HT-29 (cell line): ENCODE measurements around the gene EMC10. TPM values are rescaled to one million over a fixed set of nuclear protein-coding genes. Genes with fewer than 3 reads are reported as not detected.

Experiments
- DNase-seq: peaks from one replicate; pipeline ENCODE4 v3.0.0-alpha.2; 2015; ENCODE audit warnings: low spot score
- total RNA-seq: library from RNA; depleted of rRNA; stranded (reverse); fragments of >200 nt; shearing (Covaris generic); gene quantifications from 2 replicates; pipeline ENCODE4 v1.2.3, GENCODE V29; 2014

EMC10 gene
- total RNA-seq, 1 experiment from 2014 or later: 324 TPM

DNA sequence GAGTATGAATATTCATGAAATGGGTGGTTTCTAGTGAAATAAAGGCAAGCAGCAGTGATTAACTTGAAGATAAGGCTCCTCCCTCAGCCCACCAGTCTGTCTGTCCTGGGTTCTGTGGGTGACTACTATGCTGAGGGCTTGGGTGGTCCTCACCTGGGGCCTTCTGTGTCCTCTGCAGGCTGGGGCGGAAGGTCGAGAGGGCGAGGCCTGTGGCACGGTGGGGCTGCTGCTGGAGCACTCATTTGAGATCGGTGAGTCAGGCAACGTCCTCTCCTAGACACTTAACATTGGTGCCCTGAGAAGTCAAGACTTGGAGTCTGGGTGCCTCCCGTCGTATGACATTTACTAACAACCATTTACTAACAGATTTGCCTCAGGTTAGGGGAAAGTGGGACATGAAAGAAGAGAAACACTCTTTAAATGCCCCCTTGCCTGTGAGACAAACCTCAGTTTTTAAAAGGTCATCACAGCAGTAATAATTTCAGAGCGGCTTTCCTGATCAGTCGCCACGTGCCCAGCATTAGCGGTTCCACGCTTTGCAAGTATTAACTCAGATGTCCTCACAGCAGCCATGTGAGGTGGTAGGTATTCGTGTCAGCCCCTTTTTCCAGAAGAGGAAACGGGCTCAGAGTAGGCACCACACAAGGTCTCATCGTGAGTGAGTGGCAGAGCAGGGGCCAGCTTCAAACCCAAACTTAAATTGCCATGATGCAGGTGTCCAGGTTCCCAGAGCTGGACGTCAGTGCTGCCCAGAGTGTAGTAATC is 1.6 kb downstream of the EMC10 start:
- DNase-seq: no peak

DNA sequence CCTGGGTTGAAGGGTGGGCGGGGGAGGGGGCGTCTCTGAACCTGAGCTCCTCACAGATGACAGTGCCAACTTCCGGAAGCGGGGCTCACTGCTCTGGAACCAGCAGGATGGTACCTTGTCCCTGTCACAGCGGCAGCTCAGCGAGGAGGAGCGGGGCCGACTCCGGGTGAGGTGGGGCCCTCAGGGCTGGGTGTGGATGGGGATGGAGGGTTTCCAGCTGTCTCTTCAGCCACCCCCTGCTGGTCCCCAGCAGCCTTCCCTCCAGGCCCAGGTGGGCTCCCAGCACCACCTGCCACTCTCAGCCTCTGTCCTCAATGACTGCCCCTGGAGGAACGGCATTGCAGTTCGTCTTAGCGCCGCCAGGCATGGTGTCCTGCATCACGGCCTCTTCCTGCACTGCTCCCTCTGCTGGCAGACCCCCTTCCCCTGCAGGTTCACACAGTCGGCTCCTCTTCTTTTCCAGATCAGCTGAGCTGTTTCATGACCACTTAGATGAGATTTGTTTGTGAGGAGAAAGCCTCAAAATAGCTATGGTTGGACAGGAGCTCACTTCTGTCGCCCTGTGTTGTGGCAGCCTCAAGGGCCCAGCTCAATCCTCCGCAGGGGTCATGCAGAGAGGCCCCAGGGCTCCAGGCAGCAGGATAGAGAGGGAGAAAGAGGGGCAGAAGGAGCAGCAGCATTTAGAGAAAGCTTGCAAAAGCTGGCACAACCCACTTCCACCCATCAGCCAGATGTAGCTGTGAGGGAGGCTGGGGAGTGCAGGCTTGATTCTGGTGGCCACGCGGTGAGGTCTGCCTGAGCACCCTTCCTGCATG is 2.8 kb downstream of the EMC10 start:
- DNase-seq: peak; percentile 62

- no peak for DNase-seq
Observed at GRCh38 chr19:50479761-50480251, 3.5 kb downstream of the EMC10 start.

DNA sequence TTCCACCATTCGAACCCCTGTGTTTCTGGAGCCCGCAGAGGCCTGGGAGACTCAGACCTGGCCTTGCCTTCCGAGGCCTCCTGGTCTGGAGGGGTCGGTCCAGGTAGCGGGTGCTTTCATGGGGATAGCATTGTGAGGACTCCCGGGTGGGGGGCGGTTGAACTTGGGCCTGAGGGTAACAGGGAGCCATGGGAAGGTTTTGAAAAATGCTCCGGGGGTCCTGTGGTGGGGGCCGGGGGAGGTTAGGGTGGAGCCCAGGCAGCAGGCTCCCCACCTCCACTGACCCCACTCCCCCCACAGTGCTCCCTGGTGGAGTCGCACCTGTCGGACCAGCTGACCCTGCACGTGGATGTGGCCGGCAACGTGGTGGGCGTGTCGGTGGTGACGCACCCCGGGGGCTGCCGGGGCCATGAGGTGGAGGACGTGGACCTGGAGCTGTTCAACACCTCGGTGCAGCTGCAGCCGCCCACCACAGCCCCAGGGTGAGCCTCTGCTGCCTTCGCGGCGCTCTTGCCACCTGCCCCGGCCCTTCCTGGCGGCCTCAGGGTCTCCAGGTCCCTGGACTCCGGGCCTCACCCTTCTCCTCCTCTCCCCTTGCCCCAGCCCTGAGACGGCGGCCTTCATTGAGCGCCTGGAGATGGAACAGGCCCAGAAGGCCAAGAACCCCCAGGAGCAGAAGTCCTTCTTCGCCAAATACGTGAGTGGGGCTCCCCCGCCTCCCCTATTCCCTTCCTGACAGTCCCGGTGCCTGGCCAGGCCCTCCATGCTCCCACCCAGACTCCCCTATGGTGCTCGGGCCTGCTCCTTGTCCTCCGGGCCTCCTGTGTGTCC is 4.2 kb downstream of the EMC10 start:
- no peak for DNase-seq

DNA sequence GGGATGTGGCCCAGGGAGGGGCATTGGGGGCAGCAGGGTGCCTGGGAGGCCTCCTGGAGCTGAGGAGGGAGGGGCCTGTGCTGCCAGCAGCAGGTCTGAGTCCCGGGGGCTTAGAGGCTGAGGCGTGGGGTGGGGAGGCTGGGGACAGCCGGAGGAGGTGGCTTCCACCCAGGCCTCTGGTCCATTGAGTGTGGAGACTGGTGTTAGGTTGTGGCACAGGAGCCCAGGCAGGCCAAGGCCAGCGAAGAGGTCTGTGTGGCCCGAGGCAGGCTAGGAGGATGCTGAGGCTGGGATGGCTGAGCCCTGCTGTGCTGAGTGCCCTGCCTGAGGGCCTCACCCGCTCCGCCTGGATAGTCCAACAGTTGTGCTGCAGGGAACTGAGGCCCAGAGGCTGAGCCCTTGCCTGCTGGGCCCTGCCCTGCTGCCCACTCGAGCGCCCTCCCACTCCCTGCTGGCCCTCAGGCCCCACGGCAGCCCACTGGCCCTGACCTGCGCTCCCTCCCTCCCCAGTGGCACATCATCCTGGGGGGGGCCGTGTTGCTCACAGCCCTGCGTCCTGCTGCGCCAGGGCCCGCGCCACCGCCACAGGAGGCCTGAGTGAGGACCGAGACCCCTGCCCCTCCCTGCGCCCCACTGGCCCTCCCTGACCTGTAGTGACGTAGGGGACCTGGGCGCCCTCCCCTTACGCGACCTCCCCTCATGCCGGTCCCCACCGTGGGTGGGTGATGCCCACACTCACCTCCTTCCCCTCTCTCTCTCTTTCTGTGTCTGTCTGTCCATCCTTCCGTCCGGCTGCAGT is 5.2 kb downstream of the EMC10 start:
- no peak for DNase-seq

DNA sequence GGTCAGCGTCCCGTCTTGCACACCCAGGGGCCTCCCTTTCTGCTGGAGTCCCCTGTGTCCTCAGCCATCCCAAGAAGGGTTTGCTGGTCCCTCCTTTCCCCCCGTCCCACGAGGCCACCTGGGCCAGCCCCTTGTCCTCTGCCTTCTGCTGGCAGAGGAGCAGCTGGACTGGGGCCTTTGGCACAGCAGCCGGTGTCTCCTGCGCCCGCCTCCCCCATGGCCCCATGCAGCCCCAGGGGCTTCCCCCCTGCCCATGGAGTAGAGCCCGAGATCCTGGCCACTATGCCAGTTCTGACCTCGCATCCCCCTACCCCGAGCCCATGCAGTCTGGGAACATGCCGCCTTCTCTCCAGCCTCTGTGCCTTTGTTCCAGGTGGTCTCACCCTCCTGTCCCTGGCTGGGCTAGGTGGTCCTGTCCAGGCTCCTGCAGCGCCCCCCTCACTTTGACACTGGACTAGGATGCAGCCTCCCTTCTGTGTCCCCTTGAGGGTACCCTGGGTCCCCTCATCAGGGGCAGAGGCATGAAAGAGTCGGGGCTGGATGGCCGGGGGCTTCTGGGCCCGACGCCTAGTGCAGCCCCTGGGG is 6.1 kb downstream of the EMC10 start:
- no peak for DNase-seq

GRCh38 chr19:50482916-50483315 is 6.6 kb downstream of the EMC10 start:
- no peak for DNase-seq

- DNase-seq: no peak
Observed at GRCh38 chr19:50485284-50485955, 9.1 kb downstream of the EMC10 start.

- peak; percentile 83 for DNase-seq
Observed at GRCh38 chr19:50486823-50487515, 10.7 kb downstream of the EMC10 start.

DNA sequence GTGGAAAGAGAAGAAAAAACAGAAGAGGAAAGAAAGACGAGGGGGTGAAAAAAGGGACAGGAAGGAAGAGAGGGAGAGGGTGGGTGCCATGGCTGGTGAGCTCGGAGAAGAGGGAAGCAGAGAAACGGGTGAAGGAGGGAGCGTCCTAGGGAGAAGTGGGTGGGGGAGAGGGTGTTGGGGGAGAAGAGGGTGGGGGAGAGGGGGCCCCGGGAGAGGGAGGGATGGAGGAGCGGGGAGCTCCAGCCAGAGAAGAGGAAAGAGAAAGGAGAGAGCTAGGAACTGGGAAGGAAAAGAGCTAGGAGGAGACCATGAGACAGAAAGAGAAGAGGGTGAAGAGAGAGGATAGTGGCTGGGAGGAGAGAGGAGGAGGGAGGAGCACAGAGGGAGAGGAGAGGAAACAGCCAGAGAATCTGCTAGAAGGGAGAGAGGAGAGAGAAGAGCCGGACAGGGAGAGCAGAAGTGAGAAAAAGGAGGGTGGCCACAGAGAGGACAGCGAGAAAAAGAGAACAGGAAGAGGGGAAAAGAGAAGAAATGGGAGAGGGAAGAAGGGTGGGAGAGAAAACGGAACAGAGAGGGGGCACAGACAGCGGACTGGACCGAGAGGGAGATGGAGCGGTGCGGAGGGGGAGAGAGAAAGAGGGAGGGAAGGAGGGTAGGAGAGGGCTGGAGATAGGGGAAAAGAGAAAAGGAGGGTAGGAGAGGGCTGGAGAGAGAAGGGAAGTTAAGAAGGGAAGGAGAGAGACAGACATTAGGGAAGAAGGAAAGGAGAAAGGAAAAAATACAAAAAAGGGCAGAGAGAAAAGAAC is 12.3 kb downstream of the EMC10 start:
- DNase-seq: no peak

- no peak for DNase-seq
Observed at GRCh38 chr19:50489461-50490011, 13.2 kb downstream of the EMC10 start.

DNA sequence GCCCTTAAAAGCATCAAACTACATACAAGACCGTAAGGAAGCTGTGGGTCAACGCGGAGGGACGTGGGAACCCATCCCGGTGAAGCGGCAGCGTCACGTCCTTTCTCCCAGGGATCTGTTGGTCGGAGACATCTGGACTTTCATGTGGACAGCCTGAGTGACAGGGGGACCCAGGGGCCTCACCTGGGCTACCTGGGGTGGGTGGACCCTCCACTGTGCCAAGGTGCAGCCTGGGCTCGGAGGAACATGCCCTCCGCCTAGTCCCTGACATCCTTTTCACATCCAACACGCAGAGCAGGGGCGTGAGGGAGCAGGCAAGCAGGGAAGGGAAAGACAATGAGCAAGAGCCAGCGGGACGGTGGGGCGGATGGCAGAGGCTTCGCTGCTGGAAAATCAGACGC is 14.1 kb downstream of the EMC10 start:
- no peak for DNase-seq

GRCh38 chr19:50490991-50491472 is 14.7 kb downstream of the EMC10 start:
- DNase-seq: no peak

GRCh38 chr19:50492303-50493052 is 16.2 kb downstream of the EMC10 start:
- DNase-seq: peak; percentile 78

DNA sequence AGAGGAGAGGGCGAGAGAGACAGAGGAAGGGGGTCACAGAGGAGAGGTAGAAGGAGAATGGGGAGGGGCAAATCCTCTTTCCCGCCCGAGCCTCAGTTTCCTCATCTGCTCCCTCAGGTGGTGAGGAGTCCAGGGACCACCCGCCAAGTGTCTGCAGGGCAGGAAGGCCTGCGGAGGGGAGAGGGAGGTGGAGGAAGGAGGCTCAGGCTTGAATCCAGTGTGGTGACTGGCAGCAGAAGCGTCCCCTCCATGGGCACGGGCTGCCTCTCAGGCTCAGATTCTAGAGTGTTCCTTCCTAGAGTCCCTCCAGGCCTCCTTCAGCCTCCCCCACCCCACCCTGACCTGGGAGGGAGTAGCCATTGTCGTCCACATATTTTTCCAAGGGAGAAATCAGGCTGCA is 16.9 kb downstream of the EMC10 start:
- no peak for DNase-seq

- DNase-seq: no peak
Observed at GRCh38 chr19:50494186-50495019, 18.1 kb downstream of the EMC10 start.
